ENCODE data around the gene ERF.

The ERF gene

DNA sequence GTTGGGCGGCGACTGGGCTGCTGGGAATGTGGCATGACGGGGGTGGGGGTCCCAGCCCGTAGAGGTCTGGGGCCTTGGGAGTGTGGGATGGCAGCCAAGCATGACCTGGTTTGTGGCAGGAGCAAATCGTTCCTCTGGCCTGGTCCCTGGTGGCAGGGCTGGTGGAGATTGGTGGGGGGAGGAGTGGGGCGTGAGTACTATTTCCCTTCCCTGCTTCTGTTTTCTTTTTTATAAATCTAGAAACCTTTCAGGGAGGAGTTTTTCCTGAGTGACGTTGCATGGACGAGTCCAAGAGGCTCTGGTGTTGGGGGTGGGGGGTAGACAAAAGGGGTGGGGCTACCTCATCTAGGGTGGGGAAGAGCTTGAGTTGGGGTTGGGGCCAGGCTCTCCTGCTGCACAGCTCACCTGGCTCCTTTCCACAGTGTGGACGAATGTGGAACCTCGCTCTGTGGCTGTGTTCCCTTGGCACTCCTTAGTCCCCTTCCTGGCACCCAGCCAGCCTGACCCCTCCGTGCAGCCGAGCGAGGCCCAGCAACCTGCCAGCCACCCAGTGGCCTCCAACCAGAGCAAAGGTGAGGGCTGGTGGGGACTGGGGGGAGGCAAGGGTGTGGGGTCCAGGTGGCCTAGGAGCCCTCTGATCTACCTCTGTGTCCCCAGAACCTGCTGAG lies 31.6 kb upstream of the ERF start:
- TF ChIP-seq POLR2A (IDR thresholded peaks at IDR 0.05; ENCODE audit: low read depth, low read length): no peak
- TF ChIP-seq POLR2AphosphoS5 (IDR thresholded peaks at IDR 0.05; ENCODE audit: low read depth, low read length): no peak
- no peak for TF ChIP-seq TAF1 (IDR thresholded peaks at IDR 0.05; ENCODE audit: borderline replicate concordance, low read depth, low read length)
- no peak for DNase-seq (ENCODE audit: insufficient read length)
- no peak for FAIRE-seq

DNA sequence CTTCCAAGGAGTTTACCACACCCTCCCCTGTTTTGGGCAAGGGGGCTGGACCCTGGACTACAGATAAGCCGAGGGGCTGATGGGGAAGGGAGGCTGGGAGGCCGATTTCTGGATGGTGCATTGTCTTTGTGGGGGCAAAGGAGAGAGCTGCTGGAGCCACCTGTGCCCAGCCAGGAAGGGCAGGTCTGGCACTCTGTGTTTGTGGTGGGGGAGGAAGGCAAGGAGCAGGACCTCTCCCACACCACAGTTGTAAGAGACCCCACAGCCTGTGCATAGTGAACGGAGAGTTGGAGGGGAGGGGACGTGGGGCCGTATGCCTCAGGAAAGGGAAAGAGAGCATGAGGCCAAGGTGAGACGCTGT lies 31.0 kb upstream of the ERF start:
- no peak for DNase-seq (ENCODE audit: insufficient read length)
- TF ChIP-seq POLR2A (IDR thresholded peaks at IDR 0.05; ENCODE audit: low read depth, low read length) (no peak), POLR2AphosphoS5 (IDR thresholded peaks at IDR 0.05; ENCODE audit: low read depth, low read length) (no peak), TAF1 (IDR thresholded peaks at IDR 0.05; ENCODE audit: borderline replicate concordance, low read depth, low read length) (no peak)
- FAIRE-seq: no peak

DNA sequence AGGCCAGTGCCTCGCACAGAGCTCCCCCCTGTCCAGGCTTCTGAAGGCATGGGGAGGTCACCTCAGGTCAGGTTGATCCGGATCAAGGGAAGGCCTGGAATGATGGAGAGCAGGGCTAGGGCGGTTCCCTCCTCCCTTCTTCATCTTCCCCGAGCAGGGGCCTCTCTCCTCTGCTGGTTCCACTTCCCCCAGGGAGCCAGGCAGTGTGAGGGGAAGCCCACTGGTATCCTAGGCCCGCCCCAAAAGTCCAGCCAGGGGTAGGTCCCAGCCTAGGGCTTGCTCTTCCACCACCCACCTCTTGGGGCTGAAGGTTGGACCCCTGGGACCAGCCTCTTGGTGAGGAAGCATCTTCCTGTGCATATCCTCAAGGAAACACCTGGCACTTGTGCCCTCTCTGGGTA lies 30.6 kb upstream of the ERF start:
- TF ChIP-seq POLR2A (IDR thresholded peaks at IDR 0.05; ENCODE audit: low read depth, low read length): no peak
- TF ChIP-seq TAF1 (IDR thresholded peaks at IDR 0.05; ENCODE audit: borderline replicate concordance, low read depth, low read length): no peak
- no peak for TF ChIP-seq POLR2AphosphoS5 (IDR thresholded peaks at IDR 0.05; ENCODE audit: low read depth, low read length)
- FAIRE-seq (no peak), DNase-seq (ENCODE audit: insufficient read length) (no peak)

DNA sequence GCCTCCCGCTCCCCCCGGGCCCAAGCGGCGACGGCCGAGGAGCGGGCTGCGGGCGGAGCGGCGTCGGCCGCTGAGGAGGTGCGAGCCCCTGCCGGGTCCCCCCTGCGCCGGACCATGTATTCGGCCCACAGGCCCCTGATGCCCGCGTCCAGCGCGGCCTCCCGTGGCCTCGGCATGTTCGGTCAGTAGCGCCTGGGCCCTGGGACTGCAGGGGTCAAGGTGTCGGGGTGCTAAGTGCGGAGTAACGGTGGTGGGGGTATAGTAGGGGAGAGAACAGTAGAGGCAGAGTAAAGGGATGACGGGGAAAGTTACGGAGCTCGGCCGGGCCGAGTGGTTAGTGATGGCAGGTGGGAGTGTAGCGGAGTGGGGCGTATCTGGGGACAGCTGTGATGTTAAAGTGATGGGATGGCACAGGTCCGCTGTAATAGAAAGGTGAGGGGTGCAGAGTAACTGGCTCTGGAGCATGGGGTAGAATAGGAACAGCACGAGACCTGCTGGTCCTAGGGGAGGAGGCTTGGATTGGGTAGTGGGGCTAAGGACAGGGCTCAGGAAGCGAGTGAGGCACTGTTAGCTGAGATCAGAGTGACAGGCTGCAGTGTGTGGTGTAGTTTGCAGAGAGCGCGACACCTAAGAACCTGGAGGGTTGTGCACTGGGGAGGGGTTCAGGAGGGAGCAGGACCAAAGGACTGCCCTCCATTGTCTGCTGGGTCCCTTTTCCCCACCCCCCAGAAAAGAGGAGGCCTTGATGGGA lies 29.8 kb upstream of the ERF start:
- no peak for TF ChIP-seq POLR2AphosphoS5 (IDR thresholded peaks at IDR 0.05; ENCODE audit: low read depth, low read length)
- no peak for TF ChIP-seq POLR2A (IDR thresholded peaks at IDR 0.05; ENCODE audit: low read depth, low read length)
- TF ChIP-seq TAF1 (IDR thresholded peaks at IDR 0.05; ENCODE audit: borderline replicate concordance, low read depth, low read length): no peak
- DNase-seq (ENCODE audit: insufficient read length) (no peak), FAIRE-seq (peak; percentile 78)

DNA sequence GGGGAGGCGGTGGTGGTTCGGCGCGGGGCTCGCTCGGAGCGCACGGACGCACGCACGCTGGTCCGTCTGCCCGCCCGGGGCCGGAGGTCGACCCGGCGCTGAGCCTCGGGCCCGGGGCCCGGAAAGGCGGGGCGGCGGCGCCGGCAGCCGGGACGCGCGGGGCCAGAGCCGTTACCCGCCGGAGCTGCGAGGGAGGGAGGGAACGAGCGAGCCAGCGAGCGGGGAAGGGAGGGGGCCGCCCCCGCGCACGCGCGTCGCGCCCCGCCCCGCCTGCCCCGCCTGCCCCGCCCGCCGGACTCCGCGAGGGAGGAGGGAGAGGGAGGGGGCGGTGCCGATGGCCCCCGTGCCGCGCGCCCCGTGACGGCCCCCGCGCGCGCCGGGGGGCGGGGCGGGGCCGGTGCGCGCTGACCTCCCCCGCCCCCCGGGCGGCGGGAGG lies 29.2 kb upstream of the ERF start:
- FAIRE-seq: no peak
- DNase-seq (ENCODE audit: insufficient read length): peak; percentile 85

DNA sequence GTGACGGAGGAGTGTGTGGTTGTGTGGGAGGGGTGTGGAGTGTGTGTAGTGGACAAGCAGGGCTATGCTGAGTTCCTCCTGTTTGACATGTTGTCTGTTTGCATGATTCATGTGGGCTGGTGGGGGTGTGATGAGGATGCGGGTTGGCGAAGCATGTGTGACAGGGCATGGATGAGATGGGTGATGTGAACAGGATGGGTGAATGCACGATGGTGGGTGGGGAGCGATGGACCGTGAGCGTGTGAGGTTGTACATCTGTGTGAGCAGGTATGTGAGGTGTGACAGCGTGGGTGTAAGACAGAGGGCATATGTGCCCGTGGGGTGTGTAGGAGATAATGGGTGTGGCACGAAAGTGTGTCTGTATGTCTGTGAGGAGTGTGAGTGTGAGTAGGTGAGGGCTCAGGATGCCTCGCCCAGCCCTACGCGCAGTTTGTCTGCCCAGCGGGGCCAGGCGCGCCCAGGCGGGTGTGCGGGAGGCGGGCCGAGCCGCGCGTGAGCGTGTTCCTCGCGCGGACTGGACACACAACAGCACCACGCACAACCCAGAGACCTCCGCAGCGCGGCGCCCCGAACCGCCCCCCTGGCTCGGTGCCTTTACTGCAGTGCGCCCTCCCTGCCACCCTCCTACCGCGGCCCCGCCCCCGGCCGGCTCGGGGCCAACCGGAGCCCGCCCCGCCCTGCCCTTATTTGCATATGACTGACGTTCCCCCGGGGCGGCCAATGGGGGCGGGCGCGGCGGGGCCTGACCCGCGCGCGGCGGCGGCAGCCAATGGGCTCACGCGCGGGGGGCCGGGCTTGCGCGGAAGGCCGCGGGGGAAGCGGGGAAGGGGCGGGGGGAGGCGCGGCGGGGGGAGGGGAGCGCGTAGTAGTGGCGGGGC lies 28.5 kb upstream of the ERF start:
- peak; percentile 95 for DNase-seq (ENCODE audit: insufficient read length)
- peak; percentile 97 for FAIRE-seq

More for the DNA sequence above, 29.2 kb upstream of the ERF start:
- no peak for TF ChIP-seq TAF1 (IDR thresholded peaks at IDR 0.05; ENCODE audit: borderline replicate concordance, low read depth, low read length)
- peak; percentile 43; the same call in 1 of the 2 replicates for TF ChIP-seq POLR2A (IDR thresholded peaks at IDR 0.05; ENCODE audit: low read depth, low read length)

DNA sequence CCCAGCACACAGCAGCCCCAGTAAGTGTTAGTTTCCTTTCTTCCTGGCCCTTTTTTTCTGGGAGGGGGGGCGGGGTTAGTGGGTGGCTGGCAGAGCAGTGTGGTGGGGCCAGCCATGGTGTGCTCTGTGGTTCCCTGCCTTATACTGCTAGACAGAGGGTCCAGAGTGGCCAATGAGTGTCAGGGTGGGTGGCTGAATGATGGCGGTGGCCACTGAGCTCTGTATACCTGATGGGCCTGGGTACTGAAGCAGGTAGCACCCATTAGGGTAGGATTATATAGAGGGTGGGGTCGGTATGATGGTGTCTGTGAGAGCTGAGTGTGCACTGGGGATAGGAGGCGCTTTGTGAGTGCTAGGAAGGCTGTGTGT lies 27.9 kb upstream of the ERF start:
- DNase-seq (ENCODE audit: insufficient read length) (no peak), FAIRE-seq (no peak)
- TF ChIP-seq POLR2A (IDR thresholded peaks at IDR 0.05; ENCODE audit: low read depth, low read length): no peak
- no peak for TF ChIP-seq TAF1 (IDR thresholded peaks at IDR 0.05; ENCODE audit: borderline replicate concordance, low read depth, low read length)
- no peak for TF ChIP-seq POLR2AphosphoS5 (IDR thresholded peaks at IDR 0.05; ENCODE audit: low read depth, low read length)

More for the DNA sequence above, 28.5 kb upstream of the ERF start:
- 0 out of 2 replicates have a peak, but pooled peaks have one; percentile 19 for TF ChIP-seq POLR2AphosphoS5 (IDR thresholded peaks at IDR 0.05; ENCODE audit: low read depth, low read length)
- no peak for TF ChIP-seq POLR2A (IDR thresholded peaks at IDR 0.05; ENCODE audit: low read depth, low read length)
- no peak for TF ChIP-seq TAF1 (IDR thresholded peaks at IDR 0.05; ENCODE audit: borderline replicate concordance, low read depth, low read length)

DNA sequence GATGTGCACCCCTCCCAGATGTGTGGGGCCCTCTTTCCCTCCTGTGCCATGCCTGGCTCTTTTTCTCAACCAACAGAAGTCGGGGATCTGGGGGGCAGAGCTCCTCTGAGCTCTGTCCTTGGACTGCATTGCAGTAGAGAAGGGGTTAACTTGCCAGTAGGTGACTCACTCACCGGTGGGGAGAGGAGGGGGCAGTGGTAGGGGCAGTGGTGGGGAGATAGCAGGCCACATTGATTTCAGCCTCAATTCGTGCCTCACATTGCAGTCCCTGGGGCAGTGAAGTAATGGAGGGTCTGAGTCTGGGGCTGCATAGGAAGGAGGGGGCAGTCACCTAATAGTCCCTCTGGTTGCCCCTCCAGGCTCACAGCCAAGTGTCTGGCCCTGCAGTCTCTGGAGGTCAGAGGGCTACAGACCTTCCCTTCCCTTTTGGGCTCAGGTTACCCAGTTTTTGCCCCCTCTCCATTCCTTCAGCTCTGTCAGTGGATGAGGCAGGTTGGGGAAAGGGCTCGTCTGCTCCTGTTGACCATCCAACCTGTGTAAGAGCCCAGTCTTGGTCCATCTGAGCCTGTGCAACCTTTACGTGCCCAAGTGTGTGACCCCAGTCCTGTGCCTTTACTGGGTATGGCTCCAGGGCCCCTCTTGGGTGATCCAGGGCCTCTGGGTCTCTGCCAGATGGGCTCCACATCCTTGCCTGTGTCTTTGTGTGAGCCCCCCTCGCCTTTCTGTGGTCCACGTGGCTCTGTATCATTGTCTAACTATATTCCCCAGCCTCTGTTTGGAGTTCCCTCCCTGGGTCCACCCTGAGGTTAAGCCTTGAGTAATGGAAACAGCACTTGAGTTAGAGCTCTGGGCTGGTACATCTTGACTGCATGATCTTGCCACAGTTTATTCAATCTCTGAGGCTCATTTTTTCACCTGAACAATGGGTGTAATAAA lies 27.2 kb upstream of the ERF start:
- FAIRE-seq (peak; percentile 33), DNase-seq (ENCODE audit: insufficient read length) (no peak)
- TF ChIP-seq POLR2A (IDR thresholded peaks at IDR 0.05; ENCODE audit: low read depth, low read length): no peak
- TF ChIP-seq POLR2AphosphoS5 (IDR thresholded peaks at IDR 0.05; ENCODE audit: low read depth, low read length): no peak
- no peak for TF ChIP-seq TAF1 (IDR thresholded peaks at IDR 0.05; ENCODE audit: borderline replicate concordance, low read depth, low read length)

DNA sequence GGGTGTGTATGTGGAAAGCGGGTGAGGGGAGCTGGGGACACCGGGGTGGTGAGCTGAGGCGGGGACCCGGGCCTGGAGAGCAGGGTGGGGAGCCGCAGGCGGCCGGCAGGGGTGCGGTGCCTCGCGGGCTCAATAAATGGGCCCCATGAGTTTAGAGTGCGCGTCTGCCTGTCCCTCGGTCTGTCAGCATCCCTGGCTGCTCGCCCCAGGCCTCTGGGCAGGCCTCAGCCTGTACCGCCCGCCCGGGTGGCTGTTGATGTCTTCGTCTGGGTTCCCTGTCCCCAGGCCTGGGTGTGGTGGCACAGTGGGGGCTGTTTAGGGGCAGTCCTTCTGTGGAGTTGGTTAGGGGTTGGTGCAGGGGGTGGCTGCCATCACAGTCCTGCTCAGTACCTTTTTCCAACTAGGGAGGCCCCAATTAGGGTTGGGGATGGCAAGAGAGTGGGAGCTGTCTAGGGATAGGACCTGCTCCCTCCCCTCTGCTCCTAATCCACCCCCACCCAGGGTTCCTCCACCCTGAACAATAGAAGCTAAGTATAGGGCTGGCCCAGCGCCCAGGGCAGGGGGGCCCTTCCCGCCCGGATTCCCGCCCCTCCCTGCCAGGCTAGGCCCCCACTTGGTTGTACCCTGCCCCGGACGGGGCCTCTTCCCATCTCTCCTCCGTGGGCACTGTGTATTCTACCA lies 26.4 kb upstream of the ERF start:
- FAIRE-seq (no peak), DNase-seq (ENCODE audit: insufficient read length) (no peak)
- TF ChIP-seq POLR2A (IDR thresholded peaks at IDR 0.05; ENCODE audit: low read depth, low read length): no peak
- TF ChIP-seq POLR2AphosphoS5 (IDR thresholded peaks at IDR 0.05; ENCODE audit: low read depth, low read length): no peak
- no peak for TF ChIP-seq TAF1 (IDR thresholded peaks at IDR 0.05; ENCODE audit: borderline replicate concordance, low read depth, low read length)

DNA sequence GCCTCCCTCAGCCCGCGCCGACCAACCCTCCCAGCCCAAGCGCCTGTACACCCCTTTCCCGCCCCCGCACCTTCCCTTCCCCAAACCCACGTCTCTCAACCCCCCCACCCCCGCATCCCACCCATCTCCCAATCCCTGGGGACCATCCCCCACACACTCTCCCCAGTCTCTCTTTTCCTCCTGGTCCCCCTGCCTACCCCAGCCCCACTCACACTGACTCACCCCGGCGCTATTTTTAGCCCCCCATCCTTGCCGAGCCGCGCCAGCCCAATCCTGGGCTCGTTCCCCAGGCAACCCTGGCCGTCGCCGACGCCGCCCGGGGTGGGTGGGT lies 25.9 kb upstream of the ERF start:
- FAIRE-seq (no peak), DNase-seq (ENCODE audit: insufficient read length) (no peak)
- TF ChIP-seq POLR2AphosphoS5 (IDR thresholded peaks at IDR 0.05; ENCODE audit: low read depth, low read length): no peak
- no peak for TF ChIP-seq TAF1 (IDR thresholded peaks at IDR 0.05; ENCODE audit: borderline replicate concordance, low read depth, low read length)
- no peak for TF ChIP-seq POLR2A (IDR thresholded peaks at IDR 0.05; ENCODE audit: low read depth, low read length)

Measured in GM12892 (cell line).